ENCODE measurements around the gene CARD19.

DNA sequence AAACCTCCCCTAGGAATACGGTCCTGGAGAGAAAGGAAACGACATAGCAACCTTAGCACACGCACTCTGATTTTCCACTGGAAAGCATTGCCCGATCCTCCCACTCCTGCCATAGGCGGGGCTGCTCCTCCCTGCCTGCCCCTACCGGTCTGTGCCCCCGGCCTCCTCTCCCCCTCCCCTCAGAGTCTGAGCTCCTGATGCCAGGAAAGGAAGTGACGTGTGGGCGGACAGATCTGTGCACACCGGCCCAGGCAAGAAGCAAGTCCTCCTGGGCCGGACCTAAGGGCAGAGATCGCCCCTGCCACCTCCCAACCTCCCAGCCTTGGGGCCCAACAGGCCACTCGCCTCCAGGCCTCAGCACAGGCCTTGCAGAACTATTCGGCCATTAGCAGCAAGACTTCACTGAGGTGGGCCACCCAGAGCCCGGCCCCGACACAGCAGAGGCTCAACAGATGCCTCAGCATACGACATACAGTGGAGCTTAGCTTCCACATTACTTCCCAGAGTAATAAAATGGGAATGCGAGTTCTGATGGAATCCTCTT, 30.9 kb downstream of the CARD19 start:
- TF ChIP-seq, protein P1, sequence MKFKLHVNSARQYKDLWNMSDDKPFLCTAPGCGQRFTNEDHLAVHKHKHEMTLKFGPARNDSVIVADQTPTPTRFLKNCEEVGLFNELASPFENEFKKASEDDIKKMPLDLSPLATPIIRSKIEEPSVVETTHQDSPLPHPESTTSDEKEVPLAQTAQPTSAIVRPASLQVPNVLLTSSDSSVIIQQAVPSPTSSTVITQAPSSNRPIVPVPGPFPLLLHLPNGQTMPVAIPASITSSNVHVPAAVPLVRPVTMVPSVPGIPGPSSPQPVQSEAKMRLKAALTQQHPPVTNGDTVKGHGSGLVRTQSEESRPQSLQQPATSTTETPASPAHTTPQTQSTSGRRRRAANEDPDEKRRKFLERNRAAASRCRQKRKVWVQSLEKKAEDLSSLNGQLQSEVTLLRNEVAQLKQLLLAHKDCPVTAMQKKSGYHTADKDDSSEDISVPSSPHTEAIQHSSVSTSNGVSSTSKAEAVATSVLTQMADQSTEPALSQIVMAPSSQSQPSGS (CRISPR knock-in tag; IDR thresholded peaks at IDR 0.05) = no peak
- TF ChIP-seq RBM17 (IDR thresholded peaks at IDR 0.05; ENCODE audit: borderline replicate concordance, low read depth, low read length) (no peak), POLR2A (conservative IDR thresholded peaks at IDR 0.05) (no peak)

All from K562 (cell line).